K562 (cell line): ENCODE data around the gene SORCS2. TPM values are rescaled to one million over a fixed set of nuclear protein-coding genes. Genes with fewer than 3 reads are reported as not detected.

Source experiments
- ATAC-seq: fragments of 200-7000 bp; cut with Tn5 transposase; 3 replicates; pipeline ENCODE4 v1.9.1; 2020; ENCODE audit warnings: moderate library complexity
- BruUV-seq: library from RNA; stranded (reverse); fragments of 400-500 nt; replicated peaks from 2 replicates; lab custom pipeline; 2021; lab: Mats Ljungman, UMichigan
- CTCF ChIA-PET: fragments of 300-600 bp; formaldehyde crosslinking; extraction: SDS; loops from one replicate; lab custom pipeline; 2021; ENCODE audit warnings: low intra/inter-chr PET ratio; lab: Yijun Ruan, JAX
- POLR2A ChIA-PET: fragments of 300-600, 350-650 bp; sonication (Branson Sonifier 250); formaldehyde crosslinking; extraction: SDS; loops from one replicate; lab custom pipeline; 2021; ENCODE audit warnings: antibody characterized with exemption, inconsistent platforms; lab: Yijun Ruan, JAX
- DNase-seq, 4 experiments: peaks; one replicate each; pipeline versions ENCODE4 v3.0.0 to v3.0.0-alpha.2; 2011 to 2018; ENCODE audit warnings: low spot score in 3 of 4, mixed read lengths in 3 of 4; ENCODE audit errors: extremely low read depth in 1 of 4
- FAIRE-seq: peaks from 2 replicates; lab custom pipeline; 2011; peaks lifted over from hg19 to GRCh38; lab: Jason Lieb, UNC
- H2AFZ ChIP-seq: 2 replicates; pipeline ENCODE4 v1.6.0; 2011; ENCODE audit warnings: low read depth, low read length, control low read depth, inconsistent platforms
- H3K27ac ChIP-seq: fragments of 200-600 bp; 3 replicates; pipeline ENCODE4 v1.8.0; 2011; ENCODE audit warnings: low read depth, mild to moderate bottlenecking, control low read depth, inconsistent platforms, low read length, moderate library complexity, mixed read lengths; ENCODE audit errors: extremely low read depth
- H3K27me3 ChIP-seq, 2 experiments: fragments of 300-600 bp in 1 of 2; 2 replicates in 1 of 2; 3 replicates in 1 of 2; pipeline versions ENCODE4 v1.6.0 to v1.8.0; 2011; ENCODE audit warnings: inconsistent platforms in 2 of 2, low read length in 2 of 2, mild to moderate bottlenecking in 1 of 2, mixed read lengths in 1 of 2, moderate library complexity in 1 of 2; ENCODE audit not compliant: control insufficient read depth in 2 of 2, insufficient read depth in 2 of 2
- H3K36me3 ChIP-seq: fragments of 300-600 bp; 3 replicates; pipeline ENCODE4 v1.8.0; 2011; ENCODE audit warnings: mild to moderate bottlenecking, low read length, inconsistent platforms; ENCODE audit not compliant: control insufficient read depth, insufficient read depth
- H3K4me1 ChIP-seq, 2 experiments: fragments of 200-600 bp in 1 of 2; replicated peaks in 1 of 2; 2 replicates in 1 of 2; 3 replicates in 1 of 2; pipeline versions ENCODE4 v1.5.1 to v1.8.0; 2011; ENCODE audit warnings: inconsistent platforms in 2 of 2, low read length in 2 of 2, mild to moderate bottlenecking in 1 of 2, mixed read lengths in 1 of 2, moderate library complexity in 1 of 2; ENCODE audit not compliant: control insufficient read depth in 2 of 2, insufficient read depth in 2 of 2
- H3K4me2 ChIP-seq: 2 replicates; pipeline ENCODE4 v1.6.1; 2011; ENCODE audit warnings: low read length, control low read depth, inconsistent platforms, mixed read lengths; ENCODE audit not compliant: insufficient read depth
- H3K4me3 ChIP-seq: fragments of 200-600 bp; sonication (generic), shearing (Covaris generic); 2 replicates; pipeline ENCODE4 v1.5.1; 2016; ENCODE audit warnings: control low read depth, inconsistent platforms
- H3K79me2 ChIP-seq: fragments of 200-600 bp; 3 replicates; pipeline ENCODE4 v1.8.0; 2011; ENCODE audit warnings: low read length, inconsistent platforms; ENCODE audit not compliant: control insufficient read depth, insufficient read depth
- H3K9ac ChIP-seq, 2 experiments: 2 replicates each; pipeline versions ENCODE4 v1.6.0 to v1.6.1; 2011; ENCODE audit warnings: low read depth in 2 of 2, low read length in 2 of 2, control low read depth in 1 of 2, inconsistent platforms in 1 of 2, mild to moderate bottlenecking in 1 of 2, mixed read lengths in 1 of 2; ENCODE audit not compliant: insufficient read depth in 1 of 2
- H3K9me1 ChIP-seq: one replicate; pipeline ENCODE4 v1.6.0; 2011; ENCODE audit warnings: inconsistent platforms, mild to moderate bottlenecking, low read length, moderate library complexity; ENCODE audit not compliant: control insufficient read depth, insufficient read depth
- H3K9me3 ChIP-seq: replicated peaks from 2 replicates; pipeline ENCODE4 v1.5.1; 2011; ENCODE audit warnings: low read depth, low read length, inconsistent platforms; ENCODE audit not compliant: control insufficient read depth, insufficient read depth
- H4K20me1 ChIP-seq: replicated peaks from 2 replicates; pipeline ENCODE4 v1.6.1; 2011; ENCODE audit warnings: low read length, inconsistent platforms, mixed read lengths; ENCODE audit not compliant: control insufficient read depth, insufficient read depth
- CBX8 ChIP-seq: fragments of 200-600 bp; sonication (generic); IDR thresholded peaks from 2 replicates; pipeline ENCODE4 v1.6.1; 2012; ENCODE audit warnings: borderline replicate concordance, mixed run types, low read depth, mild to moderate bottlenecking, moderate library complexity, mixed read lengths, low read length, control low read depth, inconsistent platforms; ENCODE audit not compliant: poor library complexity, severe bottlenecking; ENCODE audit errors: extremely low read depth
- WGBS: fragments of 100-300 bp; shearing (Covaris generic); methylation state at CpG from one replicate; pipeline ENCODE4 v1.1.6; 2016; ENCODE audit warnings: low coverage, mixed read lengths; ENCODE audit not compliant: insufficient coverage; ENCODE audit errors: missing lambda C conversion rate; 5-methylcytosine and 5-hydroxymethylcytosine counted together
- in situ Hi-C: fragments of 300-500 bp; cut with MboI; formaldehyde crosslinking; loops from 4 replicates; pipeline ENCODE4 v1.15.0; 2018; ENCODE audit warnings: inconsistent platforms, mixed read lengths
- intact Hi-C: fragments of 100-400 bp; cut with micrococcal nuclease; formaldehyde crosslinking; loops from 2 replicates; pipeline ENCODE4 v1.14.2; 2022
- polyA plus RNA-seq, 8 experiments: library from polyadenylated mRNA; depleted of rRNA in 4 of 8; stranded (reverse) in 5 of 8; unstranded in 3 of 8; fragments of >200 nt; fragmentation: Nextera tagmentation in 2 of 8; fragmentation: Illumina TruSeq in 1 of 8; extraction: Ambion mirVana in 2 of 8; extraction: Trizol in 1 of 8; gene quantifications; 2 replicates each; pipeline versions ENCODE4 v1.2.1 to v1.2.3, GENCODE V29; 2011 to 2014; ENCODE audit warnings: inconsistent platforms in 1 of 8, missing spikeins in 1 of 8
- total RNA-seq, 7 experiments: library from RNA; depleted of rRNA in 6 of 7; stranded (reverse); fragments of >200 nt in 6 of 7; fragmentation: Illumina TruSeq in 2 of 7; extraction: Trizol in 2 of 7; gene quantifications; 2 replicates each; pipeline versions ENCODE4 v1.2.1 to v1.2.3, GENCODE V29; 2011 to 2021; ENCODE audit warnings: low replicate concordance in 1 of 7
- TF ChIP-seq, protein P1 (sequence below), 2 experiments: fragments of 450-650 bp; conservative IDR thresholded peaks; 2 replicates each; pipeline ENCODE4 v1.6.1; 2017; ENCODE audit warnings: mild to moderate bottlenecking in 2 of 2, moderate library complexity in 2 of 2

The SORCS2 gene
- total and polyA plus RNA-seq, 9 of the 15 experiments (the other 6 are each of a cell fraction or from before 2014, with no cell fraction given), result not detected

DNA sequence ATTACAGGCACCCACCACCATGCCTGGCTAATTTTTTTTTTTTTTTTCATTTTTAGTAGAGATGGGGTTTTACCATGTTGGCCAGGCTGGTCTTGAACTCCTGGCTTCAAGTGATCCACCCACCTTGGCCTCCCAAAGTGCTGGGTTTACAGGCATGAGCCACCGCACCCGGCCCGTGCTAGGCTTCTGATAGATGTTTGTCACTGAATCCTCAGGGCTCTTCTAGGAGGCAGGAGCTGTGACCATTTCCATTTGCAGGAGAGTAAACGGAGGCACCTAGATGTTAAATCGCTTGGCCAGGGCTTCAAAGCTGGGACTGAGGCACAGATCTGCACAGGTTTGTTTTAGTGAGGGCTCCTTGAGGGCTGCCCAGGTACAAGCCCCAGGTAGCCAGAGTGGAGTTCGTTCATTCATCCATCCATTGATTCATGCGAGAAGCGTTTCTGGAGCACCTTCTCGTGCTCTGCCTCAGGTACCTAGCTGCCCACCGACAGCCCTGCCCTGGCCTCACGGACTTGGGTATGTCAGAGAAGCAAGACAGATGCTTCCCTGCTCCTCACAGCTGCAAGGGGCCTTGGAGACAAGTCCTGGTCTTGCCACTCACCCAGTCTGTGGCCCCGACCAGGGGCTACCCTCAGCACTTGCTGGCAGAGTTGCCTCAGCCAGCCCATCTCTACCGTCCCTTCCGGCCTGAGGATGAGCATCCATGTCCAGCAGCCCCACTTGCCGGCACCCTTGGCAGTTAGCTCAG, 136.0 kb downstream of the SORCS2 start:
- Histone ChIP-seq H3K79me2 (no peaks in the 10 kb centered on the region), H3K4me2 (no peak overlapping the region), H3K9me3 (no peaks in the 10 kb centered on the region), H4K20me1 (peaks cover 16% of the 10 kb centered on the region), H3K27me3 (peaks cover 5 to 61% of the 10 kb centered on the region in 2 experiments; a peak in 3 of 5 replicates), H3K36me3 (no peaks in the 10 kb centered on the region), H2AFZ (no peak overlapping the region), H3K9ac (no peak overlapping the region; a peak in 1 of 4 replicates), H3K9me1 (no peaks in the 10 kb centered on the region), H3K4me3 (no peak overlapping the region), H3K27ac (no peak overlapping the region), H3K4me1 (no peaks in the 10 kb centered on the region)
- ATAC-seq, result no peak
- ChIA-PET POLR2A (interaction anchor here (1.2 kb wide), 1 partner anchor 131 kb away, joined by 3 read pairs; no protein-coding TSS in a partner anchor), CTCF (no interaction called here)
- BruUV-seq, result no TSS peak
- no peak for DNase-seq
- no peak for FAIRE-seq
- WGBS, result under 1% methylated on average over 14 of the region's 15 CpGs
- TF ChIP-seq CBX8, result no peak
- TF ChIP-seq, protein P1, sequence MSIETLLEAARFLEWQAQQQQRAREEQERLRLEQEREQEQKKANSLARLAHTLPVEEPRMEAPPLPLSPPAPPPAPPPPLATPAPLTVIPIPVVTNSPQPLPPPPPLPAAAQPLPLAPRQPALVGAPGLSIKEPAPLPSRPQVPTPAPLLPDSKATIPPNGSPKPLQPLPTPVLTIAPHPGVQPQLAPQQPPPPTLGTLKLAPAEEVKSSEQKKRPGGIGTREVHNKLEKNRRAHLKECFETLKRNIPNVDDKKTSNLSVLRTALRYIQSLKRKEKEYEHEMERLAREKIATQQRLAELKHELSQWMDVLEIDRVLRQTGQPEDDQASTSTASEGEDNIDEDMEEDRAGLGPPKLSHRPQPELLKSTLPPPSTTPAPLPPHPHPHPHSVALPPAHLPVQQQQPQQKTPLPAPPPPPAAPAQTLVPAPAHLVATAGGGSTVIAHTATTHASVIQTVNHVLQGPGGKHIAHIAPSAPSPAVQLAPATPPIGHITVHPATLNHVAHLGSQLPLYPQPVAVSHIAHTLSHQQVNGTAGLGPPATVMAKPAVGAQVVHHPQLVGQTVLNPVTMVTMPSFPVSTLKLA (conservative IDR thresholded peaks at IDR 0.05), result no peak
- intact Hi-C loops, result no loop called here
- in situ Hi-C loops, result no loop called here
